Dedifferentiated amniotic fluid mesenchymal stem cell (primary cell): ENCODE data around the gene ATF1.
"Not testable (repeated sequence)": the region's sequence is repeated elsewhere in the genome, so short reads cannot be mapped to it uniquely, and the experiment has no call there.

Source experiments
- DNase-seq: peaks from one replicate; pipeline ENCODE4 v3.0.0-alpha.2; 2016; ENCODE audit errors: extremely low spot score

Gene ATF1

GRCh38 chr12:50799908-50800307 lies 36.0 kb downstream of the ATF1 start:
- no peak for DNase-seq

GRCh38 chr12:50803230-50803875 lies 39.5 kb downstream of the ATF1 start:
- DNase-seq, result peak; percentile 9

GRCh38 chr12:50806176-50806575 lies 42.3 kb downstream of the ATF1 start:
- DNase-seq, result no peak

- DNase-seq, result not testable (repeated sequence)
Observed at GRCh38 chr12:50809131-50809530, 45.2 kb downstream of the ATF1 start.

- DNase-seq, result not testable (repeated sequence)
Observed at GRCh38 chr12:50814921-50815320, 51.0 kb downstream of the ATF1 start.

GRCh38 chr12:50820177-50820576 lies 56.3 kb downstream of the ATF1 start:
- DNase-seq, result no peak

- no peak for DNase-seq
Observed at GRCh38 chr12:50822082-50822481, 58.2 kb downstream of the ATF1 start.

GRCh38 chr12:50823724-50824123 lies 59.8 kb downstream of the ATF1 start:
- not testable (repeated sequence) for DNase-seq

GRCh38 chr12:50824914-50825313 lies 61.0 kb downstream of the ATF1 start:
- no peak for DNase-seq

GRCh38 chr12:50825372-50825838 lies 61.5 kb downstream of the ATF1 start:
- DNase-seq, result peak; percentile 90

- no peak for DNase-seq
Observed at GRCh38 chr12:50828121-50828520, 64.2 kb downstream of the ATF1 start.

- DNase-seq, result no peak
Observed at GRCh38 chr12:50828886-50829285, 65.0 kb downstream of the ATF1 start.

- not testable (repeated sequence) for DNase-seq
Observed at GRCh38 chr12:50833801-50834200, 69.9 kb downstream of the ATF1 start.

- no peak for DNase-seq
Observed at GRCh38 chr12:50839042-50839441, 75.1 kb downstream of the ATF1 start.

GRCh38 chr12:50840809-50841487 lies 77.0 kb downstream of the ATF1 start:
- no peak for DNase-seq

GRCh38 chr12:50841716-50842531 lies 78.0 kb downstream of the ATF1 start:
- no peak for DNase-seq

GRCh38 chr12:50842637-50843493 lies 79.0 kb downstream of the ATF1 start, which contains the start of gene TMPRSS12:
Gene TMPRSS12 (plus strand): TSS chr12:50842926. CDS start chr12:50842965, 39 bp downstream.
- DNase-seq, result no peak

- no peak for DNase-seq
Observed at GRCh38 chr12:50845021-50845647, 81.2 kb downstream of the ATF1 start.

GRCh38 chr12:50848963-50849362 lies 85.1 kb downstream of the ATF1 start:
- DNase-seq, result no peak

- DNase-seq, result not testable (repeated sequence)
Observed at GRCh38 chr12:50855218-50855617, 91.3 kb downstream of the ATF1 start.

GRCh38 chr12:50855679-50856078 lies 91.8 kb downstream of the ATF1 start:
- DNase-seq, result not testable (repeated sequence)
